ENCODE data around the gene KCNQ1. TPM values are rescaled to one million over a fixed set of nuclear protein-coding genes. Genes with fewer than 3 reads are reported as not detected.

The KCNQ1 gene
- total and polyA plus RNA-seq, 2 of the 13 experiments (the other 11 are each of a cell fraction or from before 2014, with no cell fraction given), result 0.02 to 0.08 TPM

DNA sequence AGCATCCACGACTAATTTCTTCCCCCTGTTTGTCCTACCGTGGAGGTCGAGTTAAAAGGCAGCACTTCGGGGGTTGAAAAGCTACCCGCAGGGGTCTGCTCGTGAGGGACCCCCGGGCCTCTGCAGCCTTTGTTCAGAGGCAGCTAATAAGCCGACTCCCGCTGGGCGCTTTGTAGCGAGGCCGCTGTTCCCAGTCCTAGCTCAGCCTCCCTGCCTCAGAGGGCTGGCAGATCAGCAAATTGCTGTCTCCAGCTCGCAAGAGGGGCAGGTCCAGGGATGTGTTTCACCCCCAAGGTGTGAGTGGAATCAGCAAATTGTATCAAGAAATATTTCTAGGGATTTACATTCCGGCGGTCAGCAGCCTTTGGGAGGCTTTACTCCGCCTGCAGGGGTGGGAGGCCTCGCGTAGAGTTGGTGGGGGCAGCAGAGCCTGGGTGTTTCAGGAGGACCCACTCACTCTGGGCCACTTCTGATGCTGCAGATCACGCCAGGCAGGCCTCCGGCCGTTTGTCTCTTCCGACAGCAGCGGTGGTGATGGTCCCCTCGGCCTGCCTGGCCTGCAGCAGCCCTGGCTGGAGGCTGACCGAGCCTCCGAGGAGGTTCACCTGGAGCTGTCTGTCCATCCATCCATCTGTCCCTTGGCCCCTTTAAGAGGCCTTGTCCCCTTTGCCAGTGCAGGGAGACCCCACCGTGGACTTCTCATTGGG, 276.6 kb downstream of the KCNQ1 start:
- WGBS (ENCODE audit: low lambda C conversion rate), result 57% methylated on average over 6 of the region's 27 CpGs
- Histone ChIP-seq H3K27ac (ENCODE audit: extremely low read length, insufficient read depth, low read length) (no peak overlapping the region), H3K36me3 (replicated peaks in 1 of 2; ENCODE audit: control insufficient read depth in 1 of 2, insufficient read depth in 2 of 2, low read length in 2 of 2) (no peaks in the 10 kb centered on the region), H3K79me2 (ENCODE audit: insufficient read depth, low read length) (peaks cover 6% of the 10 kb centered on the region), H3K4me2 (ENCODE audit: low read depth, low read length) (peak overlapping the region; percentile 44), H3K27me3 (ENCODE audit: control insufficient read depth in 1 of 2, insufficient read depth in 2 of 2, low read length in 2 of 2) (peaks cover 8 to 59% of the 10 kb centered on the region in 2 experiments; a peak in 4 of 5 replicates), H3K9ac (ENCODE audit: insufficient read depth, low read depth, low read length) (no peak overlapping the region), H3K4me3 (replicated peaks in 1 of 3; ENCODE audit: insufficient read depth in 1 of 3, low read depth in 2 of 3, low read length in 3 of 3) (peak overlapping the region in 1 of 3 experiments; percentile 20; a peak in 1 of 6 replicates), H3K4me1 (ENCODE audit: insufficient read depth, low read length) (peaks cover 77% of the 10 kb centered on the region), H2AFZ (ENCODE audit: low read length) (no peak overlapping the region), H4K20me1 (ENCODE audit: insufficient read depth, low read length) (no peaks in the 10 kb centered on the region), H3K9me3 (ENCODE audit: low read length) (no peaks in the 10 kb centered on the region)
- no peak for DNase-seq (ENCODE audit: low spot score)
- ATAC-seq, result no peak
- ChIA-PET POLR2A (interaction anchor here (0.7 to 7.3 kb wide), 5 partner anchors 9 to 26 kb away, joined by 3 to 88 read pairs (median 6); partner anchors contain the start of gene KCNQ1OT1), CTCF (ENCODE audit: low intra/inter-chr PET ratio, low total read pairs) (no interaction called here)
- in situ Hi-C loops (cut with HindIII; ENCODE audit: extremely low pct_ligation_motif_present, low pct_unique_long_range_greater_than_20kb) (no loop called here), intact Hi-C loops (cut with micrococcal nuclease; ENCODE audit: unreplicated experiment) (no loop called here)
- BruUV-seq (replicated peaks), result no TSS peak
- FAIRE-seq, result no peak
- no peak for TF ChIP-seq ZNF460 (CRISPR knock-in tag; IDR thresholded peaks at IDR 0.05; ENCODE audit: borderline replicate concordance)
- TF ChIP-seq, protein P1, sequence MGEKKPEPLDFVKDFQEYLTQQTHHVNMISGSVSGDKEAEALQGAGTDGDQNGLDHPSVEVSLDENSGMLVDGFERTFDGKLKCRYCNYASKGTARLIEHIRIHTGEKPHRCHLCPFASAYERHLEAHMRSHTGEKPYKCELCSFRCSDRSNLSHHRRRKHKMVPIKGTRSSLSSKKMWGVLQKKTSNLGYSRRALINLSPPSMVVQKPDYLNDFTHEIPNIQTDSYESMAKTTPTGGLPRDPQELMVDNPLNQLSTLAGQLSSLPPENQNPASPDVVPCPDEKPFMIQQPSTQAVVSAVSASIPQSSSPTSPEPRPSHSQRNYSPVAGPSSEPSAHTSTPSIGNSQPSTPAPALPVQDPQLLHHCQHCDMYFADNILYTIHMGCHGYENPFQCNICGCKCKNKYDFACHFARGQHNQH (CRISPR knock-in tag; IDR thresholded peaks at IDR 0.05), result no peak
- TF ChIP-seq NCOA5 (CRISPR knock-in tag; IDR thresholded peaks at IDR 0.05), result no peak
- TF ChIP-seq, protein P2, sequence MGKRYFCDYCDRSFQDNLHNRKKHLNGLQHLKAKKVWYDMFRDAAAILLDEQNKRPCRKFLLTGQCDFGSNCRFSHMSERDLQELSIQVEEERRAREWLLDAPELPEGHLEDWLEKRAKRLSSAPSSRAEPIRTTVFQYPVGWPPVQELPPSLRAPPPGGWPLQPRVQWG (CRISPR knock-in tag; IDR thresholded peaks at IDR 0.05; ENCODE audit: borderline replicate concordance, low read depth), result no peak
- 0 out of 2 replicates have a peak, but pooled peaks have one; percentile 36 for TF ChIP-seq NFKB2 (CRISPR knock-in tag; IDR thresholded peaks at IDR 0.05; ENCODE audit: borderline replicate concordance)
- no peak for TF ChIP-seq SOX13 (IDR thresholded peaks at IDR 0.05)
- no peak for TF ChIP-seq SOX13 (CRISPR knock-in tag; conservative IDR thresholded peaks at IDR 0.05 in 1 of 2, IDR thresholded peaks at IDR 0.05 in 1 of 2)
- TF ChIP-seq HNRNPLL (IDR thresholded peaks at IDR 0.05; ENCODE audit: low read depth, low read length, poor library complexity, severe bottlenecking), result peak; percentile 4
- no peak for TF ChIP-seq ZNF556 (CRISPR knock-in tag; IDR thresholded peaks at IDR 0.05; ENCODE audit: borderline replicate concordance)
- no peak for TF ChIP-seq CBX2 (IDR thresholded peaks at IDR 0.05; ENCODE audit: low read depth, low read length)
- no peak for TF ChIP-seq CBX2 (CRISPR knock-in tag; IDR thresholded peaks at IDR 0.05; ENCODE audit: low read depth)
- TF ChIP-seq, protein P3, sequence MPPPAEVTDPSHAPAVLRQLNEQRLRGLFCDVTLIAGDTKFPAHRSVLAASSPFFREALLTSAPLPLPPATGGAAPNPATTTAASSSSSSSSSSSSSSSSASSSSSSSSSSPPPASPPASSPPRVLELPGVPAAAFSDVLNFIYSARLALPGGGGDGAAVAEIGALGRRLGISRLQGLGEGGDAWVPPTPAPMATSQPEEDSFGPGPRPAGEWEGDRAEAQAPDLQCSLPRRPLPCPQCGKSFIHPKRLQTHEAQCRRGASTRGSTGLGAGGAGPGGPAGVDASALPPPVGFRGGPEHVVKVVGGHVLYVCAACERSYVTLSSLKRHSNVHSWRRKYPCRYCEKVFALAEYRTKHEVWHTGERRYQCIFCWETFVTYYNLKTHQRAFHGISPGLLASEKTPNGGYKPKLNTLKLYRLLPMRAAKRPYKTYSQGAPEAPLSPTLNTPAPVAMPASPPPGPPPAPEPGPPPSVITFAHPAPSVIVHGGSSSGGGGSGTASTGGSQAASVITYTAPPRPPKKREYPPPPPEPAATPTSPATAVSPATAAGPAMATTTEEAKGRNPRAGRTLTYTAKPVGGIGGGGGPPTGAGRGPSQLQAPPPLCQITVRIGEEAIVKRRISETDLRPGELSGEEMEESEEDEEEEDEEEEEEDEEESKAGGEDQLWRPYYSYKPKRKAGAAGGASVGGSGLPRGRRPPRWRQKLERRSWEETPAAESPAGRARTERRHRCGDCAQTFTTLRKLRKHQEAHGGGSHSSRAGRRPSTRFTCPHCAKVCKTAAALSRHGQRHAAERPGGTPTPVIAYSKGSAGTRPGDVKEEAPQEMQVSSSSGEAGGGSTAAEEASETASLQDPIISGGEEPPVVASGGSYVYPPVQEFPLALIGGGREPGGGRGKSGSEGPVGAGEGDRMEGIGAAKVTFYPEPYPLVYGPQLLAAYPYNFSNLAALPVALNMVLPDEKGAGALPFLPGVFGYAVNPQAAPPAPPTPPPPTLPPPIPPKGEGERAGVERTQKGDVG (CRISPR knock-in tag; IDR thresholded peaks at IDR 0.05; ENCODE audit: borderline replicate concordance), result no peak
- TF ChIP-seq, protein P4, sequence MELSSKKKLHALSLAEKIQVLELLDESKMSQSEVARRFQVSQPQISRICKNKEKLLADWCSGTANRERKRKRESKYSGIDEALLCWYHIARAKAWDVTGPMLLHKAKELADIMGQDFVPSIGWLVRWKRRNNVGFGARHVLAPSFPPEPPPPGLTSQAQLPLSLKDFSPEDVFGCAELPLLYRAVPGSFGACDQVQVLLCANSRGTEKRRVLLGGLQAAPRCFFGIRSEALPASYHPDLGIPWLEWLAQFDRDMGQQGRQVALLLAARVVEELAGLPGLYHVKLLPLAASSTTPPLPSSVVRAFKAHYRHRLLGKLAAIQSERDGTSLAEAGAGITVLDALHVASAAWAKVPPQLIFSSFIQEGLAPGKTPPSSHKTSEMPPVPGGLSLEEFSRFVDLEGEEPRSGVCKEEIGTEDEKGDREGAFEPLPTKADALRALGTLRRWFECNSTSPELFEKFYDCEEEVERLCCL (CRISPR knock-in tag; IDR thresholded peaks at IDR 0.05; ENCODE audit: borderline replicate concordance), result no peak
- no peak for TF ChIP-seq ZNF577 (CRISPR knock-in tag; IDR thresholded peaks at IDR 0.05; ENCODE audit: borderline replicate concordance, low read depth)
- TF ChIP-seq, protein P5, sequence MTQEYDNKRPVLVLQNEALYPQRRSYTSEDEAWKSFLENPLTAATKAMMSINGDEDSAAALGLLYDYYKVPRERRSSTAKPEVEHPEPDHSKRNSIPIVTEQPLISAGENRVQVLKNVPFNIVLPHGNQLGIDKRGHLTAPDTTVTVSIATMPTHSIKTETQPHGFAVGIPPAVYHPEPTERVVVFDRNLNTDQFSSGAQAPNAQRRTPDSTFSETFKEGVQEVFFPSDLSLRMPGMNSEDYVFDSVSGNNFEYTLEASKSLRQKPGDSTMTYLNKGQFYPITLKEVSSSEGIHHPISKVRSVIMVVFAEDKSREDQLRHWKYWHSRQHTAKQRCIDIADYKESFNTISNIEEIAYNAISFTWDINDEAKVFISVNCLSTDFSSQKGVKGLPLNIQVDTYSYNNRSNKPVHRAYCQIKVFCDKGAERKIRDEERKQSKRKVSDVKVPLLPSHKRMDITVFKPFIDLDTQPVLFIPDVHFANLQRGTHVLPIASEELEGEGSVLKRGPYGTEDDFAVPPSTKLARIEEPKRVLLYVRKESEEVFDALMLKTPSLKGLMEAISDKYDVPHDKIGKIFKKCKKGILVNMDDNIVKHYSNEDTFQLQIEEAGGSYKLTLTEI (CRISPR knock-in tag; conservative IDR thresholded peaks at IDR 0.05), result no peak

Measured in HepG2 (cell line).